ENCODE results near the gene TLK2. TPM values are rescaled to one million over a fixed set of nuclear protein-coding genes. Genes with fewer than 3 reads are reported as not detected.
"Not testable (repeated sequence)": the region's sequence is repeated elsewhere in the genome, so short reads cannot be mapped to it uniquely, and the experiment has no call there.

Gene TLK2
- total RNA-seq, 2 experiments from 2014 or later = 36.6 to 58.9 TPM

DNA sequence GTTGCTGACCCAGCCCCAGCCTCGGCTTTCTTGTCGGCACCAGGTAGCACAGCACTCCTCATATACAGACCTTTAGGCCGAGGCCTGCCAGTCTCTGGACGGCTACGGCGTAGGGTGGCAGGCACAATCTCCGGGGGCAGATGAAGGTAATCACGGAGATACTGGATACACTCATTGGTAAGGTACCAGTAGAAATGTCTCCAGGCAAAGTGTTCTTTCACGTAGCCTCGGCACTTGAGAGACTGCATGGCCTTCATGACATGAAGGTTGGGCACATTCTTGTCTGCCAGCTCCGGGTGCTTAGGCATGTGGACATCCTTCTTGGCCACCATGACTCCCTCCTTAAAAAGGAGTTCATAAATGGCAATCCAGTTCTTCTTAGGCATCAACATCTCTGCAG lies 37.8 kb downstream of the TLK2 start:
- H3K4me2 ChIP-seq (ENCODE audit: low read length); CTCF ChIA-PET (ENCODE audit: unreplicated experiment); H3K4me3 ChIP-seq (ENCODE audit: low read depth, low read length, poor library complexity, severe bottlenecking); H4K20me1 ChIP-seq (ENCODE audit: insufficient read depth, low read length); POLR2A ChIA-PET; intact Hi-C loops (cut with micrococcal nuclease; ENCODE audit: unreplicated experiment); H3K9me2 ChIP-seq (ENCODE audit: insufficient read depth, low read length); DNase-seq (ENCODE audit: low spot score); BruUV-seq (replicated peaks); H3K9me3 ChIP-seq (ENCODE audit: low read length); H3K27ac ChIP-seq (ENCODE audit: low read depth, low read length, poor library complexity, severe bottlenecking); H2AFZ ChIP-seq (ENCODE audit: low read length); H3K4me1 ChIP-seq (ENCODE audit: insufficient read depth, low read length, poor library complexity, severe bottlenecking): not testable (repeated sequence)
- H3K36me3 ChIP-seq (ENCODE audit: insufficient read depth, low read length) = peaks cover 36% of the 10 kb centered on the region
- peaks cover 74% of the 10 kb centered on the region for H3K79me2 ChIP-seq (ENCODE audit: insufficient read depth, low read depth, low read length)

DNA sequence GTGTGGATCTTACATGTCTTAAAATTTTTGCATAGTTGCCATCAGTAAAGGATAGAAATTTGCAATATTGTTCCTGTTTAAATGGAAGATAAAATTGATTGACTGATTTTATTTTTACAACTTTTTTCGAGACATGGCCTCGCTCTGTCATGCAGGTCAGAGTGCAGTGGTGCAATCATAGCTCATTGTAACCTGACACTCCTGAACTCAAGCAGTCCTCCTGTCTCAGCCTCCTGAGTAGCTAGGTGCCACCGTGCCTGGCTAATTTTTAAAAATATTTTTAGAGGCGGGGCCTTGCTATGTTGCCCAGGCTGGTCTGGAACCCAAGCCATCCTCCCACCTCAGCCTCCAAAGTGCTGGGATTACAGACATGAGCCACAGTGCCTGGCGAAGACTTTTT lies 42.7 kb downstream of the TLK2 start:
- intact Hi-C loops (cut with micrococcal nuclease; ENCODE audit: unreplicated experiment); H3K4me3 ChIP-seq (ENCODE audit: low read depth, low read length, poor library complexity, severe bottlenecking); H3K27ac ChIP-seq (ENCODE audit: low read depth, low read length, poor library complexity, severe bottlenecking); H3K4me2 ChIP-seq (ENCODE audit: low read length); H3K9me3 ChIP-seq (ENCODE audit: low read length); DNase-seq (ENCODE audit: low spot score); CTCF ChIA-PET (ENCODE audit: unreplicated experiment); H3K4me1 ChIP-seq (ENCODE audit: insufficient read depth, low read length, poor library complexity, severe bottlenecking); H3K9me2 ChIP-seq (ENCODE audit: insufficient read depth, low read length); BruUV-seq (replicated peaks); H2AFZ ChIP-seq (ENCODE audit: low read length); H4K20me1 ChIP-seq (ENCODE audit: insufficient read depth, low read length): not testable (repeated sequence)
- Histone ChIP-seq H3K36me3 (ENCODE audit: insufficient read depth, low read length) (peaks cover 38% of the 10 kb centered on the region), H3K79me2 (ENCODE audit: insufficient read depth, low read depth, low read length) (peaks cover 26% of the 10 kb centered on the region)
- POLR2A ChIA-PET = interaction anchor here (0.7 kb wide), 1 partner anchor 99 kb away, joined by 3 read pairs; no protein-coding TSS in a partner anchor

DNA sequence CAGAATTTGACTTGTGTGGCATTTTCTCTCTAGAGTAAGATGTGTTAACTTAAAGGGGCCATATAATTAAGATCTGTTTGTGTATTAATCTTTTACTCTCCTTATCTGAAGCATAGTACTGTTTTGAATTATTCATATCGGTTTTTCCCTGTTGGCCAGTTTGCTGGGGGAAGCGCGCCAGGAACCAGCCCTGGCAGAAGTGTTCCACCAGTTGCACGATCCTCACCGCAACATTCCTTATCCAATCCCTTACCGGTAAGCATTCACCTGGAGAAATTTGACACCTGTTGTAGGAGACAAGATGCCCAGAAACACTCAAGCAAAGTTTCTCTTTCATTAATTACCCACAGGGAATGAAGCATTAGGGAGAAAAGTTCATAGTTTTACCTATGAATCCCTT lies 45.5 kb downstream of the TLK2 start:
- intact Hi-C loops (cut with micrococcal nuclease; ENCODE audit: unreplicated experiment); CTCF ChIA-PET (ENCODE audit: unreplicated experiment); H3K4me3 ChIP-seq (ENCODE audit: low read depth, low read length, poor library complexity, severe bottlenecking); H3K9me3 ChIP-seq (ENCODE audit: low read length); H3K79me2 ChIP-seq (ENCODE audit: insufficient read depth, low read depth, low read length); H2AFZ ChIP-seq (ENCODE audit: low read length); H3K4me1 ChIP-seq (ENCODE audit: insufficient read depth, low read length, poor library complexity, severe bottlenecking); DNase-seq (ENCODE audit: low spot score); H3K9me2 ChIP-seq (ENCODE audit: insufficient read depth, low read length); H3K27ac ChIP-seq (ENCODE audit: low read depth, low read length, poor library complexity, severe bottlenecking); BruUV-seq (replicated peaks); POLR2A ChIA-PET; H3K4me2 ChIP-seq (ENCODE audit: low read length); H4K20me1 ChIP-seq (ENCODE audit: insufficient read depth, low read length): not testable (repeated sequence)
- H3K36me3 ChIP-seq (ENCODE audit: insufficient read depth, low read length) = peaks cover 35% of the 10 kb centered on the region

DNA sequence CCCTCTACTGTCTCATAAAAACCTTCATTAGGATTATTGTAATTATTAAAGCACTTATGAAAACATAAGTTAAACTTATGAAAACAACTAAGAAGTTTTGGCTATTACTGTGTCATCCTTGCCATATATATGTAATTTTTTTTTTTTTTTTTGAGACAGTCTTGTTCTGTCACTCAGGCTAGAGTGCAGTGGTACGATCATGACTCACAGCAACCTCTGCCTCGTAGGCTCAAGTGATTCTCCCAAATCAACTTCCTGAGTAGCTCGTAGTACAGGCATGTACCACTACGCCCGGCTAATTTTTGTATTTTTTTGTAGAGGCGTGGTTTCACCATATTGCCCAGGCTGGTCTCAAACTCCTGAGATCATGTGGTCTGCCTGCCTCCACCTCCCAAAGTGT lies 46.7 kb downstream of the TLK2 start:
- H3K27ac ChIP-seq (ENCODE audit: low read depth, low read length, poor library complexity, severe bottlenecking); CTCF ChIA-PET (ENCODE audit: unreplicated experiment); BruUV-seq (replicated peaks); H3K4me1 ChIP-seq (ENCODE audit: insufficient read depth, low read length, poor library complexity, severe bottlenecking); H4K20me1 ChIP-seq (ENCODE audit: insufficient read depth, low read length); intact Hi-C loops (cut with micrococcal nuclease; ENCODE audit: unreplicated experiment); H3K4me2 ChIP-seq (ENCODE audit: low read length); H3K4me3 ChIP-seq (ENCODE audit: low read depth, low read length, poor library complexity, severe bottlenecking); DNase-seq (ENCODE audit: low spot score); POLR2A ChIA-PET; H2AFZ ChIP-seq (ENCODE audit: low read length); H3K79me2 ChIP-seq (ENCODE audit: insufficient read depth, low read depth, low read length); H3K9me2 ChIP-seq (ENCODE audit: insufficient read depth, low read length); H3K9me3 ChIP-seq (ENCODE audit: low read length): not testable (repeated sequence)
- peaks cover 47% of the 10 kb centered on the region for H3K36me3 ChIP-seq (ENCODE audit: insufficient read depth, low read length)

DNA sequence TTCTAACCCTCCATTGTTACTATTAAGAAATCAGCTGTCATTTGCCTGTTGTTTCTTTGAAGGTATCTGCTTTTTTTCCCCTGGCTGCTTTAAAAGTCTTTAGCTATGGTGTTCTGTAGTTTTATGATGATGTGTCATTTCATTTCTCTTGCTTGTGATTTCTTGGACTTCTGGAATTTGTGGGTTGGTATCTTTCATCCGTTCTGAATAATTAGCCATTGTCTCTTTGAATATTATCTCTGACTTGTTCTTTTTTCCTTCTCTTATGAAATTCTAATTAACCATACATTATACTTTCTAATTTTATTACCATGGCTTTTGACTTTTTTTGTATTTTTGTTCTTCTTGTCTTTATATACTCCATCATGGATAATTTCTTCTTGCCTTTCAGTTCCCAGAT lies 52.3 kb downstream of the TLK2 start:
- H3K4me3 ChIP-seq (ENCODE audit: low read depth, low read length, poor library complexity, severe bottlenecking); intact Hi-C loops (cut with micrococcal nuclease; ENCODE audit: unreplicated experiment); POLR2A ChIA-PET; H3K9me3 ChIP-seq (ENCODE audit: low read length); H2AFZ ChIP-seq (ENCODE audit: low read length); H3K4me1 ChIP-seq (ENCODE audit: insufficient read depth, low read length, poor library complexity, severe bottlenecking); H3K9me2 ChIP-seq (ENCODE audit: insufficient read depth, low read length); H3K79me2 ChIP-seq (ENCODE audit: insufficient read depth, low read depth, low read length); H3K4me2 ChIP-seq (ENCODE audit: low read length); H3K27ac ChIP-seq (ENCODE audit: low read depth, low read length, poor library complexity, severe bottlenecking); DNase-seq (ENCODE audit: low spot score); BruUV-seq (replicated peaks); H4K20me1 ChIP-seq (ENCODE audit: insufficient read depth, low read length); CTCF ChIA-PET (ENCODE audit: unreplicated experiment): not testable (repeated sequence)
- H3K36me3 ChIP-seq (ENCODE audit: insufficient read depth, low read length) = peaks cover 36% of the 10 kb centered on the region

DNA sequence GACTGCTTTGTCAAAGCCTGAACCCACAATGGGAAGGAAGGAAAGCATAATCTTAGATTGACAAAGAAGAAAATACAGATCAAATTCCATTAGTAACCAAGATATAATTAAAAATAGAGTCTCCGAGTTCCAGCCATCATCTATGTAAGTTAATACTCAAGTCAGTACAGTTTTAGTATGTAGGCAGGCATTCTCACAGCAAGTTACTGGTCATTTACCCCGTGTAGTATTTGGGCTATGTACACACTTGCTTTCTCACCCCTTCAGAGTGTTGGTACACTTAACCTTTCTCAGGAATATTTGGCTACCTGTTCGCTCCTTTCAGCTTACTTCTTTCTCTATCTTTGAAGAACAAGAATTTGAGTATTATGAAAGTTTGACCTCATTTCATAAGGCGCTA lies 57.9 kb downstream of the TLK2 start:
- intact Hi-C loops (cut with micrococcal nuclease; ENCODE audit: unreplicated experiment); H3K79me2 ChIP-seq (ENCODE audit: insufficient read depth, low read depth, low read length); H3K4me3 ChIP-seq (ENCODE audit: low read depth, low read length, poor library complexity, severe bottlenecking); H3K9me2 ChIP-seq (ENCODE audit: insufficient read depth, low read length); H3K4me1 ChIP-seq (ENCODE audit: insufficient read depth, low read length, poor library complexity, severe bottlenecking); H2AFZ ChIP-seq (ENCODE audit: low read length); H3K27ac ChIP-seq (ENCODE audit: low read depth, low read length, poor library complexity, severe bottlenecking); H3K4me2 ChIP-seq (ENCODE audit: low read length); POLR2A ChIA-PET; H3K9me3 ChIP-seq (ENCODE audit: low read length); H4K20me1 ChIP-seq (ENCODE audit: insufficient read depth, low read length); CTCF ChIA-PET (ENCODE audit: unreplicated experiment); BruUV-seq (replicated peaks); DNase-seq (ENCODE audit: low spot score): not testable (repeated sequence)
- peaks cover 50% of the 10 kb centered on the region for H3K36me3 ChIP-seq (ENCODE audit: insufficient read depth, low read length)

DNA sequence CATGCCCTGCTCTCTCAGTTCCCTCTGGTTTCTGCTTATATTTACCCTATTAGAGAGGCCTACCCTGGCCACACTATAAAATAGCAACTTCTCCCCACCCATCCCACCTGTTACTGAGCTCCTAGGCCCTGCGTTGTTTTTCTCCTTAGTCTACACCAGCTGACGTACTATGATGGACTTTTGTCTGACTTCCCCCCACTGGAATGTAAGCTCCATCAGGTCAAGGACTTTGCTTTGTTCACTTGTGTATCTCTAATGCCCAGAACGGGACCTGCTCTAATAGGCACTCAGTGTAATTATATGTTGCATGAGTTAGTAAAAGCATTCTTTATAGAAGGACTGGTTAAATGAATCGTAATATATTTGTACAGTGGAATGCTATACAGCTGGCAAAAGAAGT lies 62.4 kb downstream of the TLK2 start:
- H4K20me1 ChIP-seq (ENCODE audit: insufficient read depth, low read length); DNase-seq (ENCODE audit: low spot score); H3K4me2 ChIP-seq (ENCODE audit: low read length); H3K4me3 ChIP-seq (ENCODE audit: low read depth, low read length, poor library complexity, severe bottlenecking); H3K9me2 ChIP-seq (ENCODE audit: insufficient read depth, low read length); BruUV-seq (replicated peaks); CTCF ChIA-PET (ENCODE audit: unreplicated experiment); H2AFZ ChIP-seq (ENCODE audit: low read length); H3K4me1 ChIP-seq (ENCODE audit: insufficient read depth, low read length, poor library complexity, severe bottlenecking); intact Hi-C loops (cut with micrococcal nuclease; ENCODE audit: unreplicated experiment); H3K79me2 ChIP-seq (ENCODE audit: insufficient read depth, low read depth, low read length); H3K9me3 ChIP-seq (ENCODE audit: low read length); H3K27ac ChIP-seq (ENCODE audit: low read depth, low read length, poor library complexity, severe bottlenecking): not testable (repeated sequence)
- peaks cover 79% of the 10 kb centered on the region for H3K36me3 ChIP-seq (ENCODE audit: insufficient read depth, low read length)
- POLR2A ChIA-PET = interaction anchor here (0.6 kb wide), 1 partner anchor 70 kb away, joined by 3 read pairs; no protein-coding TSS in a partner anchor

Data from OCI-LY7 (cell line).